HCT116 (cell line): Measurements from ENCODE around the gene ICAM4. TPM values are rescaled to one million over a fixed set of nuclear protein-coding genes. Genes with fewer than 3 reads are reported as not detected.

Experiments used
- ATAC-seq: fragments of 200-7000 bp; cut with Tn5 transposase; 2 replicates; pipeline ENCODE4 v1.9.1; 2020; ENCODE audit warnings: mild to moderate bottlenecking, moderate library complexity
- BruUV-seq: library from RNA; stranded (reverse); fragments of 400-500 nt; replicated peaks from 2 replicates; lab custom pipeline; 2021; lab: Mats Ljungman, UMichigan
- CTCF ChIA-PET: fragments of 300-600 bp; sonication (Branson Sonifier 250); formaldehyde crosslinking; loops from one replicate; lab custom pipeline; 2021; ENCODE audit warnings: antibody characterized with exemption; lab: Charles Lee
- POLR2A ChIA-PET: fragments of 300-600, 350-600 bp; sonication (Branson Sonifier 250); formaldehyde crosslinking; loops from one replicate; lab custom pipeline; 2021; ENCODE audit warnings: antibody characterized with exemption; lab: Charles Lee
- RAD21 ChIA-PET, 2 experiments: fragments of 300-600 bp; sonication (Branson Sonifier 250); formaldehyde crosslinking; loops; one replicate each; lab custom pipeline; 2023; ENCODE audit warnings: low total read pairs in 2 of 2; ENCODE audit not compliant: uncharacterized antibody in 2 of 2, unreplicated experiment in 2 of 2, low non-redundant PET in 1 of 2; lab: Charles Lee
- DNase-seq: peaks from one replicate; pipeline ENCODE4 v3.0.0-alpha.2; 2010; ENCODE audit warnings: low read depth, low spot score
- H2AFZ ChIP-seq: fragments of 200-600 bp; shearing (Covaris generic), sonication (generic); 2 replicates; pipeline ENCODE4 v1.6.1; 2017; ENCODE audit warnings: low read depth, mixed run types, mixed read lengths, antibody characterized with exemption, low read length; ENCODE audit not compliant: poor library complexity, severe bottlenecking
- H3K27ac ChIP-seq: 2 replicates; pipeline ENCODE4 v1.5.1; 2012; ENCODE audit warnings: low read depth, low read length
- H3K27me3 ChIP-seq: fragments of 200-600 bp; sonication (generic); 2 replicates; pipeline ENCODE4 v1.6.1; 2016; ENCODE audit warnings: mixed run types, low read length, mixed read lengths; ENCODE audit not compliant: insufficient read depth
- H3K36me3 ChIP-seq, 2 experiments: fragments of 200-500 bp in 1 of 2; fragments of 200-600 bp in 1 of 2; sonication (Bioruptor generic) in 1 of 2; sonication (generic) in 1 of 2; 2 replicates each; pipeline versions ENCODE4 v1.5.1 to v1.6.1; 2014 to 2016; ENCODE audit warnings: low read length in 2 of 2, inconsistent platforms in 1 of 2, mixed read lengths in 1 of 2, mixed run types in 1 of 2; ENCODE audit not compliant: insufficient read depth in 2 of 2, control insufficient read depth in 1 of 2
- H3K4me1 ChIP-seq, 2 experiments: fragments of 200-600 bp in 1 of 2; sonication (generic) in 1 of 2; 2 replicates each; pipeline versions ENCODE4 v1.5.1 to v1.6.1; 2012 to 2017; ENCODE audit warnings: low read length in 2 of 2, inconsistent platforms in 1 of 2, mild to moderate bottlenecking in 1 of 2, mixed read lengths in 1 of 2, mixed run types in 1 of 2, moderate library complexity in 1 of 2; ENCODE audit not compliant: insufficient read depth in 2 of 2, control insufficient read depth in 1 of 2
- H3K4me2 ChIP-seq: fragments of 200-600 bp; sonication (generic); 2 replicates; pipeline ENCODE4 v1.6.1; 2017; ENCODE audit warnings: mixed run types, low read length, mixed read lengths
- H3K4me3 ChIP-seq, 2 experiments: fragments of 200-600 bp in 1 of 2; sonication (generic) in 1 of 2; replicated peaks in 1 of 2; 2 replicates each; pipeline ENCODE4 v1.5.1; 2011 to 2016; ENCODE audit warnings: low read length in 2 of 2, control low read depth in 1 of 2, low read depth in 1 of 2, mild to moderate bottlenecking in 1 of 2, mixed read lengths in 1 of 2, mixed run types in 1 of 2
- H3K79me2 ChIP-seq: fragments of 200-600 bp; sonication (generic); 2 replicates; pipeline ENCODE4 v1.6.1; 2017; ENCODE audit warnings: mild to moderate bottlenecking, mixed run types, low read length, moderate library complexity, mixed read lengths; ENCODE audit not compliant: insufficient read depth
- H3K9ac ChIP-seq: fragments of 200-600 bp; sonication (generic); 2 replicates; pipeline ENCODE4 v1.6.1; 2016; ENCODE audit warnings: low read length, mixed read lengths
- H3K9me2 ChIP-seq: fragments of 200-600 bp; sonication (generic), shearing (Covaris generic); 2 replicates; pipeline ENCODE4 v1.6.1; 2017; ENCODE audit warnings: mixed run types, mild to moderate bottlenecking, moderate library complexity; ENCODE audit not compliant: insufficient read depth
- H3K9me3 ChIP-seq, 2 experiments: fragments of 200-500 bp in 1 of 2; fragments of 200-600 bp in 1 of 2; sonication (Bioruptor generic) in 1 of 2; sonication (generic) in 1 of 2; 2 replicates each; pipeline ENCODE4 v1.6.1; 2014 to 2017; ENCODE audit warnings: low read length in 2 of 2, mixed read lengths in 2 of 2, inconsistent platforms in 1 of 2, low read depth in 1 of 2, mild to moderate bottlenecking in 1 of 2, mixed run types in 1 of 2, moderate library complexity in 1 of 2; ENCODE audit not compliant: control insufficient read depth in 1 of 2, insufficient read depth in 1 of 2
- H4K20me1 ChIP-seq: fragments of 200-600 bp; sonication (generic), shearing (Covaris generic); 2 replicates; pipeline ENCODE4 v1.6.1; 2017; ENCODE audit warnings: mixed run types, mild to moderate bottlenecking, moderate library complexity; ENCODE audit not compliant: insufficient read depth
- CBX3 ChIP-seq: IDR thresholded peaks from 2 replicates; pipeline ENCODE4 v1.6.1; 2012; ENCODE audit warnings: low read depth
- CTCF ChIP-seq, 3 experiments: fragments of 200-600 bp in 1 of 3; sonication (generic) in 1 of 3; IDR thresholded peaks in 2 of 3; conservative IDR thresholded peaks in 1 of 3; 2 replicates each; pipeline ENCODE4 v1.5.1; 2012 to 2017; ENCODE audit warnings: low read depth in 2 of 3, low read length in 2 of 3, antibody characterized with exemption in 1 of 3, borderline replicate concordance in 1 of 3, control low read depth in 1 of 3, mild to moderate bottlenecking in 1 of 3, mixed read lengths in 1 of 3, mixed run types in 1 of 3, moderate library complexity in 1 of 3; ENCODE audit not compliant: insufficient read depth in 1 of 3
- ELF1 ChIP-seq: IDR thresholded peaks from 2 replicates; pipeline ENCODE4 v1.6.1; 2012; ENCODE audit warnings: low read depth, borderline replicate concordance
- EZH2 ChIP-seq: fragments of 200-600 bp; sonication (generic); IDR thresholded peaks from 2 replicates; pipeline ENCODE4 v1.6.1; 2017; ENCODE audit warnings: antibody characterized with exemption, mixed run types
- FOSL1 ChIP-seq: IDR thresholded peaks from 2 replicates; pipeline ENCODE4 v1.6.1; 2012; ENCODE audit warnings: low read depth
- JUND ChIP-seq: IDR thresholded peaks from 2 replicates; pipeline ENCODE4 v1.6.1; 2012
- POLR2A ChIP-seq: IDR thresholded peaks from 2 replicates; pipeline ENCODE4 v1.7.0; 2011; ENCODE audit warnings: borderline replicate concordance; ENCODE audit not compliant: insufficient read depth, insufficient read length; ENCODE audit errors: extremely low read depth
- POLR2AphosphoS5 ChIP-seq: IDR thresholded peaks from 2 replicates; pipeline ENCODE4 v1.6.1; 2011; ENCODE audit warnings: mild to moderate bottlenecking, low read depth, low read length, moderate library complexity
- RAD21 ChIP-seq: IDR thresholded peaks from 2 replicates; pipeline ENCODE4 v1.6.1; 2012; ENCODE audit warnings: low read depth, mild to moderate bottlenecking
- SIN3A ChIP-seq: IDR thresholded peaks from 2 replicates; pipeline ENCODE4 v1.6.1; 2012; ENCODE audit warnings: low read depth
- SP1 ChIP-seq: IDR thresholded peaks from 2 replicates; pipeline ENCODE4 v1.6.1; 2012; ENCODE audit warnings: low read depth
- SRF ChIP-seq: IDR thresholded peaks from 2 replicates; pipeline ENCODE4 v1.6.1; 2012; ENCODE audit warnings: low read depth
- TCF7L2 ChIP-seq: IDR thresholded peaks from 2 replicates; pipeline ENCODE4 v1.7.0; 2011; ENCODE audit warnings: borderline replicate concordance, inconsistent platforms; ENCODE audit not compliant: insufficient read depth, insufficient read length; ENCODE audit errors: extremely low read depth
- YY1 ChIP-seq: IDR thresholded peaks from 2 replicates; pipeline ENCODE4 v1.6.1; 2011; ENCODE audit warnings: low read length, low read depth, moderate library complexity, mild to moderate bottlenecking; ENCODE audit not compliant: insufficient replicate concordance; ENCODE audit errors: extremely low read depth
- ZFX ChIP-seq: fragments of 450-650 bp; IDR thresholded peaks from 2 replicates; pipeline ENCODE4 v1.6.1; 2017
- ZNF274 ChIP-seq: fragments of 200-500 bp; sonication (Bioruptor generic); IDR thresholded peaks from 2 replicates; pipeline ENCODE4 v1.6.1; 2014; ENCODE audit warnings: mild to moderate bottlenecking, low read depth, low read length, inconsistent platforms
- intact Hi-C: fragments of 100-400 bp; cut with micrococcal nuclease; formaldehyde crosslinking; loops from 2 replicates; pipeline ENCODE4 v1.10.0; 2022
- total RNA-seq: library from RNA; stranded (reverse); gene quantifications from one replicate; pipeline ENCODE4 v1.2.1, GENCODE V29; 2021; ENCODE audit not compliant: unreplicated experiment
- TF ChIP-seq, protein P1 (sequence below): IDR thresholded peaks from 2 replicates; pipeline ENCODE4 v1.6.1; 2011; ENCODE audit warnings: mild to moderate bottlenecking, low read length, moderate library complexity; ENCODE audit not compliant: insufficient replicate concordance; ENCODE audit errors: extremely low read depth
- TF ChIP-seq, protein P2 (sequence below): IDR thresholded peaks from 2 replicates; pipeline ENCODE4 v1.6.1; 2012; ENCODE audit warnings: low read depth
- TF ChIP-seq, protein P3 (sequence below): IDR thresholded peaks from 2 replicates; pipeline ENCODE4 v1.6.1; 2012

ICAM4 gene
- total RNA-seq, 1 experiment from 2014 or later, result not detected

DNA sequence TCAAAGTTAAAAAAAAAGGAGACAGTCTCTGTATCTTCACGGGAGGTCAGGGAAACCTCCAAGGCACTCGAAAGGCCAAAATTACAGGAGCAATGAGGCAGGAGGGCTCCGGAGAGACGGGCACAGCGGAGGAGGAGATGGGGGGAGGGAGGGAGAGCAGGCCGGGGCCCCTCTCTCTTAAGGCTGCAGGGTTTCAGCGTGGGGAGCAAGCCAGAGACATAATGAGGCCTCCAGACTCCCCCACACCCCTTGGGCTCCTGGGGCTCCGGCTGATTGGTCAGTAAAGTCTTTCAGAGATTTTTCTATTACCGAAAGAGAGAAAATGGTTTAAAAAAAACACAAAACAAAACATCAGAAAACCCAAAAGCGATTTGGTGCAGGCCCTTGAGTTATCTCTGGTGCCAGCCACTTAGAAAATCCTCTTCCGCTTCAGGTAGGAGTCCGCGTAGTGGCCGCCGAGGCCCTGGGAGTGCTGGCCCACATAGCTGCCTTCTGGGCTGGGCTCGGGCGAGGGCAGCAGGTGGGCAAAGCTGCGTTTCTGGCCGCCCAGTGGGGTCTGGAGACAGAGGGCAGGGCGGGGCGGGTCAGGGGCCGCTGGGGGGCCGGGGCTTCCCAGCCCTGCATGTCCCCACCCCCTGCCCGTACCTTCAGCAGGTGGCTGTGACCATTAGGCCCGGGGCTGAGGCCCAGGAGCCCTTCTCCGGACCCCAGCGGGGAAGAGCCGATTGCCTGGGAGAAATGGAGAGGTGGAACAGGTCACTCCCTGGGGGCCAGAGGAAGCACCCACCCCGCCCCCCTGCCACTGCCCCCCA, 30.5 kb downstream of the ICAM4 start:
- intact Hi-C loops, result no loop called here
- TF ChIP-seq CTCF (IDR thresholded peaks at IDR 0.05 in 2 of 3, conservative IDR thresholded peaks at IDR 0.05 in 1 of 3; ENCODE audit: borderline replicate concordance in 1 of 3, insufficient read depth in 1 of 3, low read depth in 2 of 3, low read length in 2 of 3) (no peak), EZH2 (no peak), SP1 (no peak), CBX3 (no peak), ZFX (no peak), ZNF274 (no peak), POLR2A (no peak), RAD21 (no peak), YY1 (no peak), JUND (no peak), ELF1 (no peak), SRF (no peak), FOSL1 (no peak), POLR2AphosphoS5 (no peak), TCF7L2 (no peak), SIN3A (no peak)
- TF ChIP-seq, protein P1, sequence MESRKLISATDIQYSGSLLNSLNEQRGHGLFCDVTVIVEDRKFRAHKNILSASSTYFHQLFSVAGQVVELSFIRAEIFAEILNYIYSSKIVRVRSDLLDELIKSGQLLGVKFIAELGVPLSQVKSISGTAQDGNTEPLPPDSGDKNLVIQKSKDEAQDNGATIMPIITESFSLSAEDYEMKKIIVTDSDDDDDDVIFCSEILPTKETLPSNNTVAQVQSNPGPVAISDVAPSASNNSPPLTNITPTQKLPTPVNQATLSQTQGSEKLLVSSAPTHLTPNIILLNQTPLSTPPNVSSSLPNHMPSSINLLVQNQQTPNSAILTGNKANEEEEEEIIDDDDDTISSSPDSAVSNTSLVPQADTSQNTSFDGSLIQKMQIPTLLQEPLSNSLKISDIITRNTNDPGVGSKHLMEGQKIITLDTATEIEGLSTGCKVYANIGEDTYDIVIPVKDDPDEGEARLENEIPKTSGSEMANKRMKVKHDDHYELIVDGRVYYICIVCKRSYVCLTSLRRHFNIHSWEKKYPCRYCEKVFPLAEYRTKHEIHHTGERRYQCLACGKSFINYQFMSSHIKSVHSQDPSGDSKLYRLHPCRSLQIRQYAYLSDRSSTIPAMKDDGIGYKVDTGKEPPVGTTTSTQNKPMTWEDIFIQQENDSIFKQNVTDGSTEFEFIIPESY, result no peak
- TF ChIP-seq, protein P2, sequence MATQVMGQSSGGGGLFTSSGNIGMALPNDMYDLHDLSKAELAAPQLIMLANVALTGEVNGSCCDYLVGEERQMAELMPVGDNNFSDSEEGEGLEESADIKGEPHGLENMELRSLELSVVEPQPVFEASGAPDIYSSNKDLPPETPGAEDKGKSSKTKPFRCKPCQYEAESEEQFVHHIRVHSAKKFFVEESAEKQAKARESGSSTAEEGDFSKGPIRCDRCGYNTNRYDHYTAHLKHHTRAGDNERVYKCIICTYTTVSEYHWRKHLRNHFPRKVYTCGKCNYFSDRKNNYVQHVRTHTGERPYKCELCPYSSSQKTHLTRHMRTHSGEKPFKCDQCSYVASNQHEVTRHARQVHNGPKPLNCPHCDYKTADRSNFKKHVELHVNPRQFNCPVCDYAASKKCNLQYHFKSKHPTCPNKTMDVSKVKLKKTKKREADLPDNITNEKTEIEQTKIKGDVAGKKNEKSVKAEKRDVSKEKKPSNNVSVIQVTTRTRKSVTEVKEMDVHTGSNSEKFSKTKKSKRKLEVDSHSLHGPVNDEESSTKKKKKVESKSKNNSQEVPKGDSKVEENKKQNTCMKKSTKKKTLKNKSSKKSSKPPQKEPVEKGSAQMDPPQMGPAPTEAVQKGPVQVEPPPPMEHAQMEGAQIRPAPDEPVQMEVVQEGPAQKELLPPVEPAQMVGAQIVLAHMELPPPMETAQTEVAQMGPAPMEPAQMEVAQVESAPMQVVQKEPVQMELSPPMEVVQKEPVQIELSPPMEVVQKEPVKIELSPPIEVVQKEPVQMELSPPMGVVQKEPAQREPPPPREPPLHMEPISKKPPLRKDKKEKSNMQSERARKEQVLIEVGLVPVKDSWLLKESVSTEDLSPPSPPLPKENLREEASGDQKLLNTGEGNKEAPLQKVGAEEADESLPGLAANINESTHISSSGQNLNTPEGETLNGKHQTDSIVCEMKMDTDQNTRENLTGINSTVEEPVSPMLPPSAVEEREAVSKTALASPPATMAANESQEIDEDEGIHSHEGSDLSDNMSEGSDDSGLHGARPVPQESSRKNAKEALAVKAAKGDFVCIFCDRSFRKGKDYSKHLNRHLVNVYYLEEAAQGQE, result no peak
- TF ChIP-seq, protein P3, sequence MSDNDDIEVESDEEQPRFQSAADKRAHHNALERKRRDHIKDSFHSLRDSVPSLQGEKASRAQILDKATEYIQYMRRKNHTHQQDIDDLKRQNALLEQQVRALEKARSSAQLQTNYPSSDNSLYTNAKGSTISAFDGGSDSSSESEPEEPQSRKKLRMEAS, result no peak
- Histone ChIP-seq H3K4me3 (no peak overlapping the region), H3K9me2 (no peaks in the 10 kb centered on the region), H3K36me3 (peaks cover 12 to 19% of the 10 kb centered on the region in 2 experiments; a peak in 3 of 4 replicates), H3K9ac (no peak overlapping the region), H2AFZ (no peak overlapping the region), H3K79me2 (0 out of 2 replicates have a peak, but pooled peaks cover 4% of the 10 kb centered on the region), H3K27me3 (no peaks in the 10 kb centered on the region), H4K20me1 (no peaks in the 10 kb centered on the region), H3K4me2 (no peak overlapping the region), H3K9me3 (no peaks in the 10 kb centered on the region), H3K27ac (0 out of 2 replicates have a peak overlapping the region, but pooled peaks have one; percentile 80), H3K4me1 (peaks cover 4 to 21% of the 10 kb centered on the region in 2 experiments; a peak in 3 of 4 replicates)
- DNase-seq (no peak), ATAC-seq (no peak)
- ChIA-PET RAD21 (interaction anchor here in 1 of 2 experiments (0.6 kb wide), 1 partner anchor 47 kb away, joined by 3 read pairs; no protein-coding TSS in a partner anchor), POLR2A (no interaction called here), CTCF (no interaction called here)
- no TSS peak for BruUV-seq
